Osteoblast (primary cell): ENCODE measurements around the gene CALHM1. TPM values are rescaled to one million over a fixed set of nuclear protein-coding genes. Genes with fewer than 3 reads are reported as not detected.
A peak's percentile ranks its signal among the peaks of the same experiment; 100 is the strongest.

Experiments used
- DNase-seq: peaks from one replicate; pipeline ENCODE4 v3.0.0; 2011; ENCODE audit warnings: low spot score, mixed read lengths; ENCODE audit not compliant: insufficient read length; ENCODE audit errors: missing footprints
- H2AFZ ChIP-seq: 2 replicates; pipeline ENCODE4 v1.6.0; 2011; ENCODE audit warnings: mild to moderate bottlenecking, low read length
- H3K27ac ChIP-seq: 2 replicates; pipeline ENCODE4 v1.5.1; 2011; ENCODE audit warnings: mild to moderate bottlenecking, low read depth, low read length, moderate library complexity
- H3K27me3 ChIP-seq: 2 replicates; pipeline ENCODE4 v1.6.0; 2012; ENCODE audit warnings: mild to moderate bottlenecking, control low read depth, inconsistent platforms, low read length, moderate library complexity; ENCODE audit not compliant: insufficient read depth
- H3K36me3 ChIP-seq: 2 replicates; pipeline ENCODE4 v1.5.1; 2011; ENCODE audit warnings: mild to moderate bottlenecking, low read length, control low read depth, moderate library complexity; ENCODE audit not compliant: insufficient read depth
- H3K4me1 ChIP-seq: 2 replicates; pipeline ENCODE4 v1.5.1; 2011; ENCODE audit warnings: mild to moderate bottlenecking, low read length, control low read depth, moderate library complexity; ENCODE audit not compliant: insufficient read depth
- H3K4me2 ChIP-seq: 2 replicates; pipeline ENCODE4 v1.6.0; 2011; ENCODE audit warnings: mild to moderate bottlenecking, low read length; ENCODE audit not compliant: insufficient read depth
- H3K4me3 ChIP-seq: fragments of 200-600 bp; sonication (generic); 3 replicates; pipeline ENCODE4 v1.5.1; 2012; ENCODE audit warnings: mild to moderate bottlenecking, low read length, inconsistent platforms; ENCODE audit not compliant: insufficient read depth
- H3K79me2 ChIP-seq: 2 replicates; pipeline ENCODE4 v1.6.0; 2012; ENCODE audit warnings: mild to moderate bottlenecking, low read length, control low read depth, inconsistent platforms; ENCODE audit not compliant: insufficient read depth
- H3K9me3 ChIP-seq: 2 replicates; pipeline ENCODE4 v1.5.1; 2011; ENCODE audit warnings: low read depth, low read length, control low read depth
- H4K20me1 ChIP-seq: 2 replicates; pipeline ENCODE4 v1.6.0; 2012; ENCODE audit warnings: mild to moderate bottlenecking, low read length, control low read depth; ENCODE audit not compliant: insufficient read depth
- CTCF ChIP-seq: IDR thresholded peaks from 2 replicates; pipeline ENCODE4 v1.5.1; 2011; ENCODE audit warnings: mild to moderate bottlenecking, low read depth, low read length, moderate library complexity; ENCODE audit errors: extremely low read depth
- total RNA-seq: library from RNA; depleted of rRNA; stranded (reverse); fragments of >200 nt; gene quantifications from 2 replicates; pipeline ENCODE4 v1.2.3, GENCODE V29; 2012

The CALHM1 gene
- total RNA-seq, 1 donor: not detected

GRCh38 chr10:103457896-103458583 is 660 bp downstream of the CALHM1 start:
- Histone ChIP-seq H4K20me1 (no peaks in the 10 kb centered on the region), H3K36me3 (no peaks in the 10 kb centered on the region), H3K4me1 (no peaks in the 10 kb centered on the region), H3K79me2 (no peaks in the 10 kb centered on the region), H2AFZ (no peak overlapping the region), H3K9me3 (no peaks in the 10 kb centered on the region), H3K4me3 (no peak overlapping the region), H3K27ac (no peak overlapping the region), H3K27me3 (no peaks in the 10 kb centered on the region), H3K4me2 (no peak overlapping the region)
- TF ChIP-seq CTCF: no peak
- peak; percentile 76 for DNase-seq

GRCh38 chr10:103457176-103457712 is 1.5 kb downstream of the CALHM1 start:
- H3K9me3 ChIP-seq: no peaks in the 10 kb centered on the region
- H3K4me3 ChIP-seq: no peak overlapping the region
- no peak overlapping the region for H3K4me2 ChIP-seq
- no peak overlapping the region for H2AFZ ChIP-seq
- TF ChIP-seq CTCF: no peak
- no peaks in the 10 kb centered on the region for H3K27me3 ChIP-seq
- H4K20me1 ChIP-seq: no peaks in the 10 kb centered on the region
- H3K4me1 ChIP-seq: peaks cover 5% of the 10 kb centered on the region
- DNase-seq: peak; percentile 80
- no peaks in the 10 kb centered on the region for H3K36me3 ChIP-seq
- no peak overlapping the region for H3K27ac ChIP-seq
- no peaks in the 10 kb centered on the region for H3K79me2 ChIP-seq

GRCh38 chr10:103456074-103456660 is 2.5 kb downstream of the CALHM1 start:
- TF ChIP-seq CTCF: no peak
- no peak overlapping the region for H3K27ac ChIP-seq
- no peak overlapping the region for H3K4me3 ChIP-seq
- no peak overlapping the region for H2AFZ ChIP-seq
- peaks cover 8% of the 10 kb centered on the region for H3K79me2 ChIP-seq
- H3K4me1 ChIP-seq: peaks cover 13% of the 10 kb centered on the region
- no peaks in the 10 kb centered on the region for H3K9me3 ChIP-seq
- no peaks in the 10 kb centered on the region for H3K27me3 ChIP-seq
- DNase-seq: peak; percentile 67
- no peaks in the 10 kb centered on the region for H3K36me3 ChIP-seq
- H3K4me2 ChIP-seq: no peak overlapping the region
- no peaks in the 10 kb centered on the region for H4K20me1 ChIP-seq

GRCh38 chr10:103455235-103455634 is 3.5 kb downstream of the CALHM1 start:
- H3K4me3 ChIP-seq: no peak overlapping the region
- no peak for TF ChIP-seq CTCF
- H2AFZ ChIP-seq: no peak overlapping the region
- peaks cover 2% of the 10 kb centered on the region for H3K36me3 ChIP-seq
- no peaks in the 10 kb centered on the region for H3K9me3 ChIP-seq
- H3K4me1 ChIP-seq: peaks cover 22% of the 10 kb centered on the region
- H3K79me2 ChIP-seq: peaks cover 15% of the 10 kb centered on the region
- peak; percentile 43 for DNase-seq
- no peaks in the 10 kb centered on the region for H4K20me1 ChIP-seq
- no peak overlapping the region for H3K27ac ChIP-seq
- H3K4me2 ChIP-seq: no peak overlapping the region
- H3K27me3 ChIP-seq: no peaks in the 10 kb centered on the region
